K562 (cell line): ENCODE measurements around the gene CUTA. TPM values are rescaled to one million over a fixed set of nuclear protein-coding genes. Genes with fewer than 3 reads are reported as not detected.
A peak's percentile ranks its signal among the peaks of the same experiment; 100 is the strongest.
"Not testable (repeated sequence)": the region's sequence is repeated elsewhere in the genome, so short reads cannot be mapped to it uniquely, and the experiment has no call there.

Experiments used
- ATAC-seq: fragments of 200-7000 bp; cut with Tn5 transposase; 3 replicates; pipeline ENCODE4 v1.9.1; 2020; ENCODE audit warnings: moderate library complexity
- BruUV-seq: library from RNA; stranded (reverse); fragments of 400-500 nt; replicated peaks from 2 replicates; lab custom pipeline; 2021; lab: Mats Ljungman, UMichigan
- CTCF ChIA-PET: fragments of 300-600 bp; formaldehyde crosslinking; extraction: SDS; loops from one replicate; lab custom pipeline; 2021; ENCODE audit warnings: low intra/inter-chr PET ratio; lab: Yijun Ruan, JAX
- POLR2A ChIA-PET: fragments of 300-600, 350-650 bp; sonication (Branson Sonifier 250); formaldehyde crosslinking; extraction: SDS; loops from one replicate; lab custom pipeline; 2021; ENCODE audit warnings: antibody characterized with exemption, inconsistent platforms; lab: Yijun Ruan, JAX
- DNase-seq, 4 experiments: peaks; one replicate each; pipeline versions ENCODE4 v3.0.0 to v3.0.0-alpha.2; 2011 to 2018; ENCODE audit warnings: low spot score in 3 of 4, mixed read lengths in 3 of 4; ENCODE audit errors: extremely low read depth in 1 of 4
- FAIRE-seq: peaks from 2 replicates; lab custom pipeline; 2011; peaks lifted over from hg19 to GRCh38; lab: Jason Lieb, UNC
- H2AFZ ChIP-seq: 2 replicates; pipeline ENCODE4 v1.6.0; 2011; ENCODE audit warnings: low read depth, low read length, control low read depth, inconsistent platforms
- H3K27ac ChIP-seq: fragments of 200-600 bp; 3 replicates; pipeline ENCODE4 v1.8.0; 2011; ENCODE audit warnings: low read depth, mild to moderate bottlenecking, control low read depth, inconsistent platforms, low read length, moderate library complexity, mixed read lengths; ENCODE audit errors: extremely low read depth
- H3K27me3 ChIP-seq, 2 experiments: fragments of 300-600 bp in 1 of 2; 2 replicates in 1 of 2; 3 replicates in 1 of 2; pipeline versions ENCODE4 v1.6.0 to v1.8.0; 2011; ENCODE audit warnings: inconsistent platforms in 2 of 2, low read length in 2 of 2, mild to moderate bottlenecking in 1 of 2, mixed read lengths in 1 of 2, moderate library complexity in 1 of 2; ENCODE audit not compliant: control insufficient read depth in 2 of 2, insufficient read depth in 2 of 2
- H3K36me3 ChIP-seq: fragments of 300-600 bp; 3 replicates; pipeline ENCODE4 v1.8.0; 2011; ENCODE audit warnings: mild to moderate bottlenecking, low read length, inconsistent platforms; ENCODE audit not compliant: control insufficient read depth, insufficient read depth
- H3K4me1 ChIP-seq, 2 experiments: fragments of 200-600 bp in 1 of 2; replicated peaks in 1 of 2; 2 replicates in 1 of 2; 3 replicates in 1 of 2; pipeline versions ENCODE4 v1.5.1 to v1.8.0; 2011; ENCODE audit warnings: inconsistent platforms in 2 of 2, low read length in 2 of 2, mild to moderate bottlenecking in 1 of 2, mixed read lengths in 1 of 2, moderate library complexity in 1 of 2; ENCODE audit not compliant: control insufficient read depth in 2 of 2, insufficient read depth in 2 of 2
- H3K4me2 ChIP-seq: 2 replicates; pipeline ENCODE4 v1.6.1; 2011; ENCODE audit warnings: low read length, control low read depth, inconsistent platforms, mixed read lengths; ENCODE audit not compliant: insufficient read depth
- H3K4me3 ChIP-seq: fragments of 200-600 bp; sonication (generic), shearing (Covaris generic); 2 replicates; pipeline ENCODE4 v1.5.1; 2016; ENCODE audit warnings: control low read depth, inconsistent platforms
- H3K79me2 ChIP-seq: fragments of 200-600 bp; 3 replicates; pipeline ENCODE4 v1.8.0; 2011; ENCODE audit warnings: low read length, inconsistent platforms; ENCODE audit not compliant: control insufficient read depth, insufficient read depth
- H3K9ac ChIP-seq, 2 experiments: 2 replicates each; pipeline versions ENCODE4 v1.6.0 to v1.6.1; 2011; ENCODE audit warnings: low read depth in 2 of 2, low read length in 2 of 2, control low read depth in 1 of 2, inconsistent platforms in 1 of 2, mild to moderate bottlenecking in 1 of 2, mixed read lengths in 1 of 2; ENCODE audit not compliant: insufficient read depth in 1 of 2
- H3K9me1 ChIP-seq: one replicate; pipeline ENCODE4 v1.6.0; 2011; ENCODE audit warnings: inconsistent platforms, mild to moderate bottlenecking, low read length, moderate library complexity; ENCODE audit not compliant: control insufficient read depth, insufficient read depth
- H3K9me3 ChIP-seq: replicated peaks from 2 replicates; pipeline ENCODE4 v1.5.1; 2011; ENCODE audit warnings: low read depth, low read length, inconsistent platforms; ENCODE audit not compliant: control insufficient read depth, insufficient read depth
- H4K20me1 ChIP-seq: replicated peaks from 2 replicates; pipeline ENCODE4 v1.6.1; 2011; ENCODE audit warnings: low read length, inconsistent platforms, mixed read lengths; ENCODE audit not compliant: control insufficient read depth, insufficient read depth
- CBFA2T3 ChIP-seq: fragments of 450-650 bp; IDR thresholded peaks from 2 replicates; pipeline ENCODE4 v1.6.1; 2017
- KDM1A ChIP-seq, 2 experiments: fragments of 450-650 bp; IDR thresholded peaks; 2 replicates each; pipeline ENCODE4 v1.6.1; 2016; ENCODE audit warnings: mild to moderate bottlenecking in 2 of 2
- POLR2H ChIP-seq: IDR thresholded peaks from 2 replicates; pipeline ENCODE4 v1.6.1; 2016; ENCODE audit warnings: missing genetic modification characterization, low read depth, mild to moderate bottlenecking, control low read depth, missing compliant biosample characterization, moderate library complexity
- POLR3A ChIP-seq: IDR thresholded peaks from 2 replicates; pipeline ENCODE4 v1.6.1; 2011; ENCODE audit warnings: borderline replicate concordance, mild to moderate bottlenecking, moderate library complexity; ENCODE audit not compliant: insufficient read length, insufficient read depth; ENCODE audit errors: extremely low read depth
- ZNF384 ChIP-seq: IDR thresholded peaks from 2 replicates; pipeline ENCODE4 v1.6.1; 2012; ENCODE audit warnings: low read depth, low read length, improper control_type of control experiment
- WGBS: fragments of 100-300 bp; shearing (Covaris generic); methylation state at CpG from one replicate; pipeline ENCODE4 v1.1.6; 2016; ENCODE audit warnings: low coverage, mixed read lengths; ENCODE audit not compliant: insufficient coverage; ENCODE audit errors: missing lambda C conversion rate; 5-methylcytosine and 5-hydroxymethylcytosine counted together
- in situ Hi-C: fragments of 300-500 bp; cut with MboI; formaldehyde crosslinking; loops from 4 replicates; pipeline ENCODE4 v1.15.0; 2018; ENCODE audit warnings: inconsistent platforms, mixed read lengths
- intact Hi-C: fragments of 100-400 bp; cut with micrococcal nuclease; formaldehyde crosslinking; loops from 2 replicates; pipeline ENCODE4 v1.14.2; 2022
- polyA plus RNA-seq, 8 experiments: library from polyadenylated mRNA; depleted of rRNA in 4 of 8; stranded (reverse) in 5 of 8; unstranded in 3 of 8; fragments of >200 nt; fragmentation: Nextera tagmentation in 2 of 8; fragmentation: Illumina TruSeq in 1 of 8; extraction: Ambion mirVana in 2 of 8; extraction: Trizol in 1 of 8; gene quantifications; 2 replicates each; pipeline versions ENCODE4 v1.2.1 to v1.2.3, GENCODE V29; 2011 to 2014; ENCODE audit warnings: inconsistent platforms in 1 of 8, missing spikeins in 1 of 8
- total RNA-seq, 7 experiments: library from RNA; depleted of rRNA in 6 of 7; stranded (reverse); fragments of >200 nt in 6 of 7; fragmentation: Illumina TruSeq in 2 of 7; extraction: Trizol in 2 of 7; gene quantifications; 2 replicates each; pipeline versions ENCODE4 v1.2.1 to v1.2.3, GENCODE V29; 2011 to 2021; ENCODE audit warnings: low replicate concordance in 1 of 7

The CUTA gene
- total and polyA plus RNA-seq, 9 of the 15 experiments (the other 6 are each of a cell fraction or from before 2014, with no cell fraction given): 166 to 682 (median 310) TPM

DNA sequence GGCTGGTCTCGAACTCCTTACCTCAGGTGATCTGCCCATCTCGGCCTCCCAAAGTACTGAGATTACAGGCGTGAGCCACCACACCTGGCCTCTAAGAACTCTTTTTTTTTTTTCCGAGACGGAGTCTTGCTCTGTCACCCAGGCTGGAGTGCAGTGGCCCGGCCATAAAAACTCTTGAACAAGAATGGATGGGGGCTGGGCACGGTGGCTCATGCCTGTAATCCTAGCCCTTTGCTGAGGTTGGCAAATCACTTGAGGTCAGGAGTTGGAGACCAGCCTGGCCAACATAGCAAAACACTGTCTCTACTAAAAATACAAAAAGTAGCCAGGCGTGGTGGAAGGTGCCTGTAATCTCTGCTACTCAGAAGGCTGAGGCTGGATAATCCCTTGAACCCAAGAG lies 46.0 kb downstream of the CUTA start:
- DNase-seq, H3K4me2 ChIP-seq, H3K27me3 ChIP-seq, H2AFZ ChIP-seq, H3K9me3 ChIP-seq, CTCF ChIA-PET, H3K79me2 ChIP-seq, FAIRE-seq, BruUV-seq, H3K9ac ChIP-seq, H3K9me1 ChIP-seq, H3K4me3 ChIP-seq, H4K20me1 ChIP-seq, H3K27ac ChIP-seq, in situ Hi-C loops, ATAC-seq, H3K36me3 ChIP-seq: not testable (repeated sequence)
- peaks cover 26 to 43% of the 10 kb centered on the region in 2 experiments for H3K4me1 ChIP-seq
- POLR2A ChIA-PET: interaction anchor here (0.5 to 0.6 kb wide), 2 partner anchors 198 to 1808 kb away, joined by 3 read pairs; no protein-coding TSS in a partner anchor
- 83% methylated on average over 8 of the region's 8 CpGs for WGBS
- intact Hi-C loops: loop anchor here (10.0 kb wide), 1 partner anchor 53 kb away; the partner anchor contains the start of gene SYNGAP1
- TF ChIP-seq CBFA2T3: 0 out of 2 replicates have a peak, but pooled peaks have one; percentile 8

DNA sequence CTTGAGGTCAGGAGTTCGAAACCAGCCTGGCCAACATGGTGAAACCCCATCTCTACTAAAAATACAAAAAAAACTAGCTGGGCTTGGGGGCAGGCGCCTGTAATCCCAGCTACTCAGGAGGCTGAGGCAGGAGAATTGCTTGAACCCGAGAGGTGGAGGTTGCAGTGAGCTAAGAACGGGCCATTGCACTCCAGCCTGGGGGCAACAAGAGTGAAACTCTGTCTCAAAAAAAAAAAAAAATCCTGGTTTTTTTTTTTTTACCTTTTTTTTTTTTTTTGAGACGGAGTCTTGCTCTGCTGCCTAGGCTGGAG lies 50.2 kb downstream of the CUTA start:
- in situ Hi-C loops, ATAC-seq, H2AFZ ChIP-seq, intact Hi-C loops, H3K36me3 ChIP-seq, H4K20me1 ChIP-seq, FAIRE-seq, H3K9ac ChIP-seq, DNase-seq, H3K79me2 ChIP-seq, H3K27me3 ChIP-seq, H3K4me3 ChIP-seq, CTCF ChIA-PET, BruUV-seq, H3K4me2 ChIP-seq, H3K9me1 ChIP-seq, H3K9me3 ChIP-seq: not testable (repeated sequence)
- H3K27ac ChIP-seq: peak overlapping the region; percentile 55; the same call in 1 of the 3 replicates
- TF ChIP-seq POLR3A: peak; percentile 55
- TF ChIP-seq POLR2H: peak; percentile 63; the same call in 1 of the 2 replicates
- TF ChIP-seq KDM1A (IDR thresholded peaks at IDR 0.05): 0 out of 4 replicates have a peak, but pooled peaks of 1 of the 2 experiments have one; percentile 2
- 0 out of 2 replicates have a peak, but pooled peaks have one; percentile 25 for TF ChIP-seq ZNF384
- H3K4me1 ChIP-seq: peaks cover 25 to 30% of the 10 kb centered on the region in 2 experiments
- WGBS: 50% methylated on average over 4 of the region's 5 CpGs
- POLR2A ChIA-PET: interaction anchor here (1.4 kb wide), 1 partner anchor 12 kb away, joined by 3 read pairs; no protein-coding TSS in a partner anchor
